ENCODE results near the gene PCCA. TPM values are rescaled to one million over a fixed set of nuclear protein-coding genes. Genes with fewer than 3 reads are reported as not detected.

PCCA gene
- total RNA-seq, 2 donors from 2014 or later, result 10.9 to 12.6 TPM

DNA sequence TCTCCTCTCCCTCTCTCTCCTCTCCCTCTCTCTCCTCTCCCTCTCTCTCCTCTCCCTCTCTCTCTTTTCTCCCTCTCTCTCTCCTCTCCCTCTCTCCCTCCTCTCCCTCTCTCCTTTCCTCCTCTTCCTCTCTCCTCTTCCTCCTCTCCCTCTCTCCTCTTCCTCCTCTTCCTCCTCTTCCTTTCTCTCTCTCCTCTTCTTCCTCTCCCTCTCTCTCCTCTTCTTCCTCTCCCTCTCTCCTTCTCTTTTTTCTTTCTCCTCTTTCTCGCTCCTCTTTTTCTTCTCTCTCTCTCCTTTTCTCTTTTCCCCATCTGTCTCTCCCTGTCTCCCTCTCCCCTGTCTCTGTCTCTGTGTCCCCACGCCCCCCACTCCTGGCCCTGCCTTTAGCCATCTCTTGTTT is 363.0 kb downstream of the PCCA start:
- Mint-ChIP-seq H3K9me3 (peaks cover 6% of the 10 kb centered on the region in 2 donors), H3K36me3 (peaks cover 0 to 10% of the 10 kb centered on the region in 2 donors), H3K27ac (peak overlapping the region; percentile 51 to 82)
- ATAC-seq, result no peak
- no peak for DNase-seq (ENCODE audit: low spot score in 2 of 2)

DNA sequence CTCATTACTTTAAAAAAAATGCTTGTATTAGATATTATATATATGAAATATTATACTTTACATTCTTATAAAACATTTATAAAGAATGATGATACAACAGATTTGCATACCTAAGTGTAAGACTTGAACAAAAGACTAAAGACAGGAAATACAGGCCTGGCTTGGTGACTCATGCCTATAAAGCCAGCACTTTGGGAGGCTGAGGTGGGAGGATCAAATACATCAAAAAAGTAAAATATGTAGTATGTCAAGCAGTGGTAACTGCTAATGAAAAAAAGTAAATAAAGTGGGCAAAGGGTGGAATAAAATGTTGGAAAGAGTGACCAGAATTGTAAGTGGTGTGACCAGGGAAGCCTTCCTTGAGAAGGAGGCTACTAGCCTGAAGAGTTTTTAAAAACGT is 366.0 kb downstream of the PCCA start:
- ATAC-seq (peak in 1 of 2 donors; percentile 68), DNase-seq (ENCODE audit: low spot score in 2 of 2) (no peak)
- H3K27ac Mint-ChIP-seq, result no peak overlapping the region
- H3K9me3 Mint-ChIP-seq, result peaks cover 3 to 6% of the 10 kb centered on the region in 2 donors
- H3K36me3 Mint-ChIP-seq, result peaks cover 0 to 5% of the 10 kb centered on the region in 2 donors

- DNase-seq (ENCODE audit: low spot score in 2 of 2) (no peak), ATAC-seq (no peak)
- Mint-ChIP-seq H3K27ac (no peak overlapping the region), H3K9me3 (peaks cover 0 to 6% of the 10 kb centered on the region in 2 donors), H3K36me3 (no peaks in the 10 kb centered on the region)
These were observed 369.8 kb downstream of the PCCA start for GRCh38 chr13:100458673-100459072.

- no peak overlapping the region for H3K27ac Mint-ChIP-seq
- ATAC-seq, result no peak
- peaks cover 0 to 6% of the 10 kb centered on the region in 2 donors for H3K9me3 Mint-ChIP-seq
- DNase-seq (ENCODE audit: low spot score in 2 of 2), result no peak
- no peaks in the 10 kb centered on the region for H3K36me3 Mint-ChIP-seq
These were observed 370.9 kb downstream of the PCCA start for GRCh38 chr13:100459747-100460146.

GRCh38 chr13:100460266-100460665 is 371.4 kb downstream of the PCCA start:
- peaks cover 0 to 6% of the 10 kb centered on the region in 2 donors for H3K9me3 Mint-ChIP-seq
- no peak overlapping the region for H3K27ac Mint-ChIP-seq
- no peak for ATAC-seq
- H3K36me3 Mint-ChIP-seq, result no peaks in the 10 kb centered on the region
- no peak for DNase-seq (ENCODE audit: low spot score in 2 of 2)

DNA sequence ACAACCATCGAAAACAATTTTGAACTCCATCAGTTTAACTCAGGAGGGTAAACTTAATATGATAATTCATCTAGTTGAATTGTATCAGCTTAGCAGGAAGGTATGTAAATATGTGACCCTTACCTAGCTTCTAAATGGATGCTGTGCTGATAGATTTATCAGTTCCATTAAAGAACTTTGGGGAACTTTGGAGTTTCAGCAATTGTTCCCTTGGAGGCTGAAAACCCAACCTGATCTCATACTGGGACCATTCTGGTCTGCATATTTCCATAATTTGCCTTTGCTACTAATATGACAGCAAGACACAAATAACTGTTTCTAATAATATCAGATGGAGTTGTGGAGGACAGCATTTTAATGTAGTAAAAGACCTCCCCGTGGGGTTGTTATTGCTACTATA is 371.9 kb downstream of the PCCA start:
- no peaks in the 10 kb centered on the region for H3K36me3 Mint-ChIP-seq
- no peak overlapping the region for H3K27ac Mint-ChIP-seq
- H3K9me3 Mint-ChIP-seq, result peaks cover 0 to 6% of the 10 kb centered on the region in 2 donors
- no peak for DNase-seq (ENCODE audit: low spot score in 2 of 2)
- no peak for ATAC-seq

- H3K27ac Mint-ChIP-seq, result no peak overlapping the region
- H3K9me3 Mint-ChIP-seq, result no peaks in the 10 kb centered on the region
- DNase-seq (ENCODE audit: low spot score in 2 of 2) (no peak), ATAC-seq (no peak)
- H3K36me3 Mint-ChIP-seq, result no peaks in the 10 kb centered on the region
These were observed 372.6 kb downstream of the PCCA start for GRCh38 chr13:100461309-100462030.

DNA sequence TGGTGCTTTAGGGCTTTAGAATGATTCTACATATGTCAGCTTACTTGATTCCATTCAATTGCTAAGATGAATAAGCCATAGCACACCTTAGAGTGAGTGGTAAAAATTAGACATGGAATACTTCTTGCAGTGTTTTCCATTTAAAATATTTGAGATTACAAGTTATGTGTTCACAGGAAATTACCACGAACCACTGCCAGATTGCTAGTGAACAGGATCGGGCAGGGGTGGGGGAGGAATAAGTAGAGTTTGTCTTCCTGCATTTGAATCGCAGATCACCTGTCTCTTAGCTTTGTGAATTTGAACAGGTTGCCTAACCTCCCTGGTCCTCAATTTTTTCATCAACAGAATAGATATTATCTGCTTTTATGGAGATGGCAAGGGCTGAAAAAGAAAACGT is 375.1 kb downstream of the PCCA start:
- H3K36me3 Mint-ChIP-seq, result no peaks in the 10 kb centered on the region
- ATAC-seq (no peak), DNase-seq (ENCODE audit: low spot score in 2 of 2) (no peak)
- no peaks in the 10 kb centered on the region for H3K9me3 Mint-ChIP-seq
- H3K27ac Mint-ChIP-seq, result no peak overlapping the region

- no peak for ATAC-seq
- H3K9me3 Mint-ChIP-seq, result no peaks in the 10 kb centered on the region
These were observed 376.7 kb downstream of the PCCA start for GRCh38 chr13:100465558-100465957.

GRCh38 chr13:100470866-100471505 is 382.1 kb downstream of the PCCA start:
- ATAC-seq (peak in 1 of 2 donors; percentile 53), DNase-seq (ENCODE audit: low spot score in 2 of 2) (no peak)
- H3K27ac Mint-ChIP-seq, result no peak overlapping the region
- no peaks in the 10 kb centered on the region for H3K36me3 Mint-ChIP-seq
- H3K9me3 Mint-ChIP-seq, result no peaks in the 10 kb centered on the region

More at GRCh38 chr13:100465558-100465957, 376.7 kb downstream of the PCCA start:
- DNase-seq (ENCODE audit: low spot score in 2 of 2), result no peak
- Mint-ChIP-seq H3K27ac (no peak overlapping the region), H3K36me3 (no peaks in the 10 kb centered on the region)

- Mint-ChIP-seq H3K36me3 (no peaks in the 10 kb centered on the region), H3K27ac (no peak overlapping the region), H3K9me3 (no peaks in the 10 kb centered on the region)
- DNase-seq (ENCODE audit: low spot score in 2 of 2), result no peak
- no peak for ATAC-seq
These were observed 384.2 kb downstream of the PCCA start for GRCh38 chr13:100473087-100473486.

DNA sequence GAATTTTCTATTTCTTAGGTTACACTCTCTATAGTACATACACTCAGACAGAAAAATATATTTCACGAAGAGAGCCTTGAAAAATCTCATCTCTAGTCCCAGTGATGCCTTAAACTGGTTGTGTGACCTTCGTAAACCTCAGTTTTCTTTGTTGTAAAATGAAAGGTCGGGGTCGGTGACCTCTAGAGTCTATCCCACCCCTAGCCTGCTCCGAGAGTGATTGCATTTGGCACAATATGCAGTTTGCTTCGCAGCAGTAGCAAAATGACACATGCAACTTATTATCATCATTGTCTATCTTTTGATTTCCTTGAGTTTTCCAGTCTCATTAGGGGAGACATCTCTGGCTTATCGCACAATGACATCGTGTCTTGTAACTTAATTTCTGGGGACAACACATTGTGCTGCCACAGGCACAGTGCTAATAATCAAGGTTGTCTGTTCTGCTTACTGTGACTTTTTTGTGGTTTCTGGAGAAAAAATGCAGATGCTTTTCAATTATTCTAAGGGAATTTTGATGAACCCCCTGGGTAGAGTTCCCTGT is 384.7 kb downstream of the PCCA start:
- DNase-seq (ENCODE audit: low spot score in 2 of 2) (no peak), ATAC-seq (no peak)
- Mint-ChIP-seq H3K36me3 (no peaks in the 10 kb centered on the region), H3K27ac (no peak overlapping the region), H3K9me3 (no peaks in the 10 kb centered on the region)

DNA sequence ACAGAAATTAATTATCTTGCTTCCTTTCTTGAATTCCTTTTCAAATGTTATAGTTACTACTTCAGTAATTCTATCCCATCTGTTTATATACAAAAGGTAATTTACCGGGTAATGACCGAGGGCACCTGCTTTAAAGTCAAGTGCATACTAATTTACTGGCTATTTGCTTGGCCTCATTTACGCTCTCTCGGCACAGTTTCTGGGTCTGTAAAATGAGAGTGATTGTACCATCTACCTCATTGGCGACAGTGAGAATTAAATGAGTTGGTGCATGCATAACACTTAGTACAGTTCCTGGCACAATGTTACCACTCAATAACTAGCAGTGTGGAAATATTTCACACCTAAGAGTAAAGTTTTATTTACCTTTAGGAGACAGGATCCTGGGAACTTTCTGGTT is 388.1 kb downstream of the PCCA start:
- Mint-ChIP-seq H3K9me3 (no peaks in the 10 kb centered on the region), H3K36me3 (no peaks in the 10 kb centered on the region), H3K27ac (no peak overlapping the region)
- ATAC-seq (no peak), DNase-seq (ENCODE audit: low spot score in 2 of 2) (no peak)

GRCh38 chr13:100478107-100478809 is 389.4 kb downstream of the PCCA start:
- Mint-ChIP-seq H3K9me3 (no peaks in the 10 kb centered on the region), H3K36me3 (no peaks in the 10 kb centered on the region), H3K27ac (no peak overlapping the region)
- ATAC-seq, result no peak
- DNase-seq (ENCODE audit: low spot score in 2 of 2), result no peak

GRCh38 chr13:100480676-100481075 is 391.8 kb downstream of the PCCA start:
- Mint-ChIP-seq H3K9me3 (no peaks in the 10 kb centered on the region), H3K36me3 (no peaks in the 10 kb centered on the region), H3K27ac (no peak overlapping the region)
- ATAC-seq (no peak), DNase-seq (ENCODE audit: low spot score in 2 of 2) (no peak)

GRCh38 chr13:100483139-100483538 is 394.2 kb downstream of the PCCA start:
- H3K27ac Mint-ChIP-seq, result no peak overlapping the region
- no peak for DNase-seq (ENCODE audit: low spot score in 2 of 2)
- no peaks in the 10 kb centered on the region for H3K9me3 Mint-ChIP-seq

DNA sequence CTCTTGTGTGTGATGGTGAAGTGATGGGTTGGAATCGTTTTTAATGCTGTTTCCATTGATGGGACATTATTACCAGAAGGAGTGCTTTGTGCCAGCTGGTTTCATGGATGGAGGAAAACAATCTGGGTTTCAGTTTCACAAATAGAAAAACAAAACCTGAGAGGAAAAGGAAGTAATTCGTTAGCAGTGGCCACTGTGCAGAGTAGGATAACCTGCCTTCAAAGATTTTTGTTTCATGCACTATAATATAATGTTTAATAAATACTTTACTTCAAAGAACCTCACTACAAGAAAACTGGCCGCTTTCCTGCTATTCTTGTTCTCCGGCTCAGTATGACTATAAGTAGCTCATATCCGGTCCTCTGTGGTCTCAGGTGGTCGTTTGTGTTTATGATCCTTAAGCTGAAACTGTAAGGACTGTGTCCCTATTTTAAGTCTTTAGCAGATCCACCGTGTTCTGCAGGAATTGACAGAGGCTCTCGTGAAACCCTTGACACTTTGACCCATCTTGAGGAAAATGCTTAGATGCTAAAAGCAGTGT is 395.0 kb downstream of the PCCA start:
- Mint-ChIP-seq H3K27ac (no peak overlapping the region), H3K9me3 (no peaks in the 10 kb centered on the region), H3K36me3 (no peaks in the 10 kb centered on the region)
- ATAC-seq (no peak), DNase-seq (ENCODE audit: low spot score in 2 of 2) (no peak)

More at GRCh38 chr13:100483139-100483538, 394.2 kb downstream of the PCCA start:
- no peak for ATAC-seq
- H3K36me3 Mint-ChIP-seq, result no peaks in the 10 kb centered on the region
